T-helper 22 cell (primary cell): ENCODE measurements around the gene RIIAD1.
"Not testable (repeated sequence)": the region's sequence is repeated elsewhere in the genome, so short reads cannot be mapped to it uniquely, and the experiment has no call there.

Experiments used
- DNase-seq: peaks from one replicate; pipeline ENCODE4 v3.0.0-alpha.2; 2020; ENCODE audit warnings: low read depth

The RIIAD1 gene

GRCh38 chr1:151720974-151721787, at the start of gene RIIAD1:
Gene RIIAD1 (plus strand): TSS chr1:151721522. CDS start chr1:151721537, 15 bp downstream.
- DNase-seq: peak; percentile 18

GRCh38 chr1:151673407-151673806, 47.9 kb upstream of the RIIAD1 start:
- DNase-seq: no peak

GRCh38 chr1:151680391-151680790, 40.9 kb upstream of the RIIAD1 start:
- DNase-seq: no peak

GRCh38 chr1:151680826-151681225, 40.5 kb upstream of the RIIAD1 start:
- no peak for DNase-seq

GRCh38 chr1:151681923-151682322, 39.4 kb upstream of the RIIAD1 start:
- DNase-seq: no peak

GRCh38 chr1:151682901-151683300, 38.4 kb upstream of the RIIAD1 start:
- DNase-seq: not testable (repeated sequence)

GRCh38 chr1:151684128-151684527, 37.2 kb upstream of the RIIAD1 start:
- no peak for DNase-seq

- no peak for DNase-seq
Measured at GRCh38 chr1:151686561-151686960, 34.8 kb upstream of the RIIAD1 start.

GRCh38 chr1:151689494-151689893, 31.8 kb upstream of the RIIAD1 start:
- no peak for DNase-seq

- no peak for DNase-seq
Measured at GRCh38 chr1:151692226-151692625, 29.1 kb upstream of the RIIAD1 start.

- DNase-seq: no peak
Measured at GRCh38 chr1:151693057-151693651, 28.2 kb upstream of the RIIAD1 start.

- no peak for DNase-seq
Measured at GRCh38 chr1:151701515-151701914, 19.8 kb upstream of the RIIAD1 start.

GRCh38 chr1:151702936-151703335, 18.4 kb upstream of the RIIAD1 start:
- DNase-seq: no peak

- no peak for DNase-seq
Measured at GRCh38 chr1:151703813-151704212, 17.5 kb upstream of the RIIAD1 start.

GRCh38 chr1:151704246-151704645, 17.1 kb upstream of the RIIAD1 start:
- no peak for DNase-seq

- no peak for DNase-seq
Measured at GRCh38 chr1:151705146-151705545, 16.2 kb upstream of the RIIAD1 start.

- no peak for DNase-seq
Measured at GRCh38 chr1:151705753-151706463, 15.4 kb upstream of the RIIAD1 start.

- DNase-seq: no peak
Measured at GRCh38 chr1:151706464-151707415, 14.6 kb upstream of the RIIAD1 start.

GRCh38 chr1:151707541-151708065, 13.7 kb upstream of the RIIAD1 start:
- DNase-seq: no peak

- no peak for DNase-seq
Measured at GRCh38 chr1:151708891-151709290, 12.4 kb upstream of the RIIAD1 start.

GRCh38 chr1:151710187-151710840, 11.0 kb upstream of the RIIAD1 start:
- peak; percentile 14 for DNase-seq
